Glutamatergic neuron (in vitro differentiated cells): ENCODE data around the gene SERPINA3. TPM values are rescaled to one million over a fixed set of nuclear protein-coding genes. Genes with fewer than 3 reads are reported as not detected.

ENCODE experiments used
- DNase-seq: peaks from one replicate; pipeline ENCODE4 v3.0.0; 2022
- H3K27ac Mint-ChIP-seq: one replicate; pipeline ENCODE4 v1.8.0; 2020; ENCODE audit warnings: mild to moderate bottlenecking, mixed read lengths, inconsistent platforms; ENCODE audit not compliant: unreplicated experiment
- H3K27me3 Mint-ChIP-seq: one replicate; pipeline ENCODE4 v1.8.0; 2020; ENCODE audit warnings: mild to moderate bottlenecking, moderate library complexity, mixed read lengths, inconsistent platforms; ENCODE audit not compliant: unreplicated experiment
- H3K36me3 Mint-ChIP-seq: one replicate; pipeline ENCODE4 v1.8.0; 2020; ENCODE audit warnings: mild to moderate bottlenecking, mixed read lengths, inconsistent platforms; ENCODE audit not compliant: unreplicated experiment
- H3K4me1 Mint-ChIP-seq: one replicate; pipeline ENCODE4 v1.8.0; 2020; ENCODE audit warnings: mild to moderate bottlenecking, low read depth, mixed read lengths, inconsistent platforms; ENCODE audit not compliant: unreplicated experiment
- H3K4me3 Mint-ChIP-seq: one replicate; pipeline ENCODE4 v1.8.0; 2020; ENCODE audit warnings: mild to moderate bottlenecking, mixed read lengths, inconsistent platforms; ENCODE audit not compliant: unreplicated experiment
- H3K9me3 Mint-ChIP-seq: one replicate; pipeline ENCODE4 v1.8.0; 2020; ENCODE audit warnings: mild to moderate bottlenecking, moderate library complexity, mixed read lengths, inconsistent platforms; ENCODE audit not compliant: unreplicated experiment
- CTCF ChIP-seq: fragments of 200-600 bp; sonication (generic); IDR thresholded peaks from one replicate; pipeline ENCODE4 v1.5.0; 2021; ENCODE audit not compliant: partially characterized antibody, unreplicated experiment
- total RNA-seq: library from RNA; stranded (reverse); fragmentation: NEBNext Ultra II Directional; extraction: Animal tissue kit (Norgen Biotek cat#: 25700); gene quantifications from one replicate; pipeline ENCODE4 v1.2.1, GENCODE V29; 2021; ENCODE audit not compliant: unreplicated experiment

The SERPINA3 gene
- total RNA-seq, 1 donor from 2014 or later: not detected

- no peak for TF ChIP-seq CTCF
- no peaks in the 10 kb centered on the region for H3K36me3 Mint-ChIP-seq
- DNase-seq: no peak
- no peaks in the 10 kb centered on the region for H3K4me1 Mint-ChIP-seq
- no peak overlapping the region for H3K27ac Mint-ChIP-seq
- no peak overlapping the region for H3K4me3 Mint-ChIP-seq
- H3K9me3 Mint-ChIP-seq: no peaks in the 10 kb centered on the region
- peaks cover 17% of the 10 kb centered on the region for H3K27me3 Mint-ChIP-seq
Measured at GRCh38 chr14:94641632-94641955, 29.4 kb downstream of the SERPINA3 start.

DNA sequence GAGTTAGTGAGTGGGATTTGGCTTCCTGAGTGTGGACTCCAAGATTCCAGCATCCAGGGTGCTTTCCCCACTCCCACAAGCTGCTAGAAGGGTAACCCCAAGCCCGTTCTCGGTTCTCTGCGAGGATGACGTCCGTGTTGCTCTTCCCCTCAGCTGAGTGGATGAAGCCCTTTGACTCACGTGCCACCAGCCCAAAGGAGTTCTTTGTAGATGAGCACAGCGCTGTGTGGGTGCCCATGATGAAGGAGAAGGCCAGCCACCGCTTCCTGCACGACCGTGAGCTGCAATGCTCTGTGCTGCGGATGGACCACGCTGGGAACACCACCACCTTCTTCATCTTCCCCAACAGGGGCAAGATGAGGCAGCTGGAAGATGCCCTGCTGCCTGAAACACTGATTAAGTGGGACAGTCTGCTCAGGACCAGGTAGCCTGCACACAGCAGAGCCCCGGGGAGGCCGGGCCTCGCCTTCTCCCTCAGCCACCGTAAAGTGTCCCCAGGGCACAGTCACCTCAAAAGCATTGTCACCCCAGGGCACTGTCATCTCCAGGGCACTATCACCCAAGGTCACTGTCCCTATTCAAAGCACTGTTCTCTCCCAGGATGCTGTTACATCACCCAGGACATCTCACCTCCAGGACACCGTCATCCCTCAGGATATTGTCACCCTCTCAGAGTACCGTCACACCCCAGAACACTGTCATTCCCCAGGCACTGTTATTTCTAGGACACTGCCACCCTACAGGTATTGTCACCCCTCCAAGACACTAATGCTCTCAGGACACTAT, 31.3 kb downstream of the SERPINA3 start:
- TF ChIP-seq CTCF: no peak
- Mint-ChIP-seq H3K27me3 (peaks cover 13% of the 10 kb centered on the region), H3K9me3 (no peaks in the 10 kb centered on the region), H3K36me3 (no peaks in the 10 kb centered on the region), H3K4me3 (no peak overlapping the region), H3K27ac (no peak overlapping the region), H3K4me1 (no peaks in the 10 kb centered on the region)
- no peak for DNase-seq

DNA sequence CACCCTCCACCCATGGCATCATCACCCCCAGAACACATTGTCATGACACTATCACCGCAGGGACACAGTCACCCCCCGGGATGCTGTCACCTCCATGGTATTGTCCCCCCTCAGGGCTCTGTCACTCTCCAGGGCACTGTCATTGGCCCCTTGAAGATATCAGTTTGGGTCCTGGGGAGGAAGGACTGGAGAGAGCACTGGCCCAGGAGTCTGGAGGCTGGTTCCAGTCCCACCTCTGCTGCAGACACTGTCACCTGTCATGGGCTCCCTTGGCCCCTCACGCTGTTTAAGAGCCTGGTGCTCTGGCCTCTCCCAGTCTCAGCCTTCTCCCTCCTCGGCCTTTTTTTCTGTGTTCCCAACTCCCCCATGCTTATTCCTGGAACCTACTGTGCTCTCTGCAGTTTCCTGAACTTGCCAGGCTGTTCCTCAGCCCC, 31.9 kb downstream of the SERPINA3 start:
- Mint-ChIP-seq H3K27me3 (peaks cover 11% of the 10 kb centered on the region), H3K27ac (no peak overlapping the region), H3K4me3 (no peak overlapping the region), H3K9me3 (no peaks in the 10 kb centered on the region), H3K4me1 (no peaks in the 10 kb centered on the region), H3K36me3 (no peaks in the 10 kb centered on the region)
- TF ChIP-seq CTCF: no peak
- DNase-seq: no peak

- peaks cover 9% of the 10 kb centered on the region for H3K27me3 Mint-ChIP-seq
- H3K4me1 Mint-ChIP-seq: no peaks in the 10 kb centered on the region
- no peak for DNase-seq
- H3K4me3 Mint-ChIP-seq: no peak overlapping the region
- TF ChIP-seq CTCF: no peak
- H3K36me3 Mint-ChIP-seq: no peaks in the 10 kb centered on the region
- no peak overlapping the region for H3K27ac Mint-ChIP-seq
- no peaks in the 10 kb centered on the region for H3K9me3 Mint-ChIP-seq
Measured at GRCh38 chr14:94646066-94646465, 33.9 kb downstream of the SERPINA3 start.

DNA sequence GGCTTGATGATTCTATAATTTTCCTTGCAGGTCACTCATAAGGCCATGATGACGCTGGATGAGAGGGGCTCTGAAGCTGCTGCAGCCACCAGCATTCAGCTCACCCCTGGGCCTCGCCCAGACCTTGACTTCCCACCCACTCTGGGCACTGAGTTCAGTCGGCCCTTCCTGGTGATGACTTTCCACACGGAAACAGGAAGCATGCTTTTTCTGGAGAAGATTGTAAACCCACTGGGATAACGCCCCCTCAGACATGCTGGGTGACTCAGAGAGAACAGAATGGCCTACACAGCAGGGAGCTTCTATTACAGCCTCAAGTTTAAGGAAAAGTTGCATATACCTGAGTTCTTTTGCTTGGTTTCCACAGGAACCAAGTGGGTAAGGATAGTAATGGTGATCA, 34.3 kb downstream of the SERPINA3 start:
- DNase-seq: no peak
- peaks cover 9% of the 10 kb centered on the region for H3K27me3 Mint-ChIP-seq
- no peak overlapping the region for H3K4me3 Mint-ChIP-seq
- no peaks in the 10 kb centered on the region for H3K4me1 Mint-ChIP-seq
- no peaks in the 10 kb centered on the region for H3K9me3 Mint-ChIP-seq
- TF ChIP-seq CTCF: no peak
- H3K36me3 Mint-ChIP-seq: no peaks in the 10 kb centered on the region
- H3K27ac Mint-ChIP-seq: no peak overlapping the region
